ENCODE measurements around the gene MTHFD2L.
"Not testable (repeated sequence)": the region's sequence is repeated elsewhere in the genome, so short reads cannot be mapped to it uniquely, and the experiment has no call there.

Gene MTHFD2L

DNA sequence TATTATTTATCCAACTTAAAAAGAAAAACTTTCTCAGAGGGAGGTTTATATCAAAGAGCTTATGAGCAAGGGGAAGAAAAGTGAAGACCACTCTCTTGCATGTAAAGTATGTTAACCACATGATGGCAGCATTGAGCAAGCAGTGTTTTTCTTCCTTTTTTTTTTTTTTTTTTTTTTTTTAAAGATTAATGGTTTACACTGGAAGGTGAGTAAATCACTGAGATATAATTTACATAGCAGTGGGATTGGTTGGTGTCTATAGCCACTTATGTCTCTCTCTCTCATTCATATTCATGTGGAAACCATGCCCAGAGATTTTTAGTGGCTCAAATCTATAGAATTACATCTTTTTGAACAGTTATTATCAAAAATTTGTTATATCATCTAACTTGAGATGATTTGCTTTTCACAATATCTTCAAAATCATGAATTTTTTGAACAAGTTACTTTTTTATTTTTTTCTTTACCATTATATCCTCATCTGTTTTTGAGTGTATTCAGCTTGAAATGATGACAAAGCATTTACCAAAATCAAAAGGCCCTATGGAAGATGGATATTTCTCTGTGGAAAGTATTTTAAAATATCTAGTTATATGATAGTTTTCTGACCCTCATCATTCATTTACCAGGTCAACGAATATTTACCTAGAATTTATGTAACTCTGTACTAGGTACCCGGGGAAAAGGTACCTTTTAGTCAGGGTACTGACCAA lies 31.6 kb downstream of the MTHFD2L start:
- DNase-seq (ENCODE audit: low spot score), result peak; percentile 45

DNA sequence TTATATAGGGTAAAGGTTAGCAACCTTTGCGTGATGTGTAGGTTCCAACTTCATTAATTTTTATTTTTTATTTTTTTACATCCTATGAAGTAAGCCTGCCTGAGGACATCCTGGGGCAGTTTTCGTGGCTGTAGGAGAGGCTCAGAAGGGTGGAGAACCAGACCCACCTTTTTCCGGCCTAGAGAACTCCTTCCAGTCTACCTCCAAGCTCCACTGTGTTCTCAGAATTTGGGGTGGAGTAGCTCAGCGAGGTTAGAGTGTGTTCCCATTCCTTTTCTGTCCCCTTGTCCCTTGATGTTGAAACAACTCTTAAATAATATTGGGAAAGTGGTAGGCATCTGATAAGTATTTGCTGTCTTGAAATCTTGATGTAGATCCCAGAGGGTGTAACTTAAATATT lies 32.4 kb downstream of the MTHFD2L start:
- DNase-seq (ENCODE audit: low spot score), result no peak

DNA sequence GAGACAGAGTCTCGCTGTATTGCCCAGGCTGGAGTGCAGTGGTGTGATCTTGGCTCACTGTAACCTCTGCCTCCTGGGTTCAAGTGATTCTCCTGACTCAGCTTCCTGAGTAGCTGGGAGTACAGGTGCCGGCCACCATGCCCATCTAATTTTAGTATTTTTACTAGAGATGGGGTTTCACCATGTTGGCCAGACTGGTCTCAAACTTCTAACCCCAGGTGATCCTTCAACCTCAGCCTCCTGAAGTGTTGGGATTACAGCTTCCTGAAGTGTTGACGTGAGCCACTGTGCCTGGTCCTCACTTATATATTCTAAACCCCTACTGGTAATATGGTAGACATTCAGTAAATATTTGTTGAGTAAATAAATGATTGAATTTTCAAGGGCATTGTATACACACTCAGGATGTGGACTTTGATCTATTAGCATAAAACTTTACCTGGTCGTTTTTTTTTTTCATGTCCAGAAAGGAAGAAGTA lies 33.0 kb downstream of the MTHFD2L start:
- DNase-seq (ENCODE audit: low spot score), result no peak

GRCh38 chr4:74197080-74197479 lies 39.2 kb downstream of the MTHFD2L start:
- no peak for DNase-seq (ENCODE audit: low spot score)

- no peak for DNase-seq (ENCODE audit: low spot score)
Measured at GRCh38 chr4:74202062-74202586, 44.2 kb downstream of the MTHFD2L start.

GRCh38 chr4:74203467-74203866 lies 45.5 kb downstream of the MTHFD2L start:
- no peak for DNase-seq (ENCODE audit: low spot score)

GRCh38 chr4:74205046-74205445 lies 47.1 kb downstream of the MTHFD2L start:
- no peak for DNase-seq (ENCODE audit: low spot score)

DNA sequence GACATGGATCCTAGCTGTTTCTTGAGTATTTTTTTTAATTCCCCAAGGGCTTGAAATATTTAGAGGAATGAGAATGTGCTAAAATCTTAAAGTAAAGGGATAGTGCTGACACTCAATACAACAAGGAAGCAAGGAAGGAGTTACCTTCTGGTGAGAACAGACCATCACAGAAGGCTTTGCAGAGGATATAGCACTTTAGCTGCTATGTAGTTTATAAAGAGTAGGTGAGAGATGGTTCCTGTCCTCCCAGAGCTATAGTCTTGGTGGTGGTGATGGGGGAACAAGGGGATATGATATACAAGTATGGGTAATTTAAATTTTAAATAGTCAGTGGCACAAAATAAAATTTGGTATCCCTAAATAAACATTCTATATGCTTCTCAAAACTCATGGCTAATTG lies 47.6 kb downstream of the MTHFD2L start:
- no peak for DNase-seq (ENCODE audit: low spot score)

GRCh38 chr4:74206088-74206825 lies 48.3 kb downstream of the MTHFD2L start:
- DNase-seq (ENCODE audit: low spot score), result peak; percentile 28

- not testable (repeated sequence) for DNase-seq (ENCODE audit: low spot score)
Measured at GRCh38 chr4:74214457-74215159, 56.7 kb downstream of the MTHFD2L start.

GRCh38 chr4:74215236-74215635 lies 57.3 kb downstream of the MTHFD2L start:
- not testable (repeated sequence) for DNase-seq (ENCODE audit: low spot score)

DNA sequence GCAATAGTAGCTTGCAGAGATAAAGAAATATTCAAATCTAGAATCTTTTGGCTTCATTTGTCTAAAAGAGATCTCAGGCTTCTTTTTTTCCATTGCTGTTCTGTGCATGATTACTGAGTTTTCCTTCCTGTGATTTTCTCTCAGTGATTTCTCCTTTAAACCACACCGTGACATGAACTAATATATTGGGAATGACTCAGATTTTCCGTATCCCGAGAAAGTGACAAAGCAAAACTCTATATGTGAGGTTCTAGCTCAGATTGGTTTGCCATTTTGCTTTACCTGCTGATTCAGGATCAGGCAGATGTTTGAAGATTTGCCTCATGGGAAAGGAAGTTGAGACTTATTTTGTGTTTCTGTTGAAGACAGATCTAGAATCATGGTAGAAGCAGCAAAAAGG lies 59.4 kb downstream of the MTHFD2L start:
- no peak for DNase-seq (ENCODE audit: low spot score)

DNA sequence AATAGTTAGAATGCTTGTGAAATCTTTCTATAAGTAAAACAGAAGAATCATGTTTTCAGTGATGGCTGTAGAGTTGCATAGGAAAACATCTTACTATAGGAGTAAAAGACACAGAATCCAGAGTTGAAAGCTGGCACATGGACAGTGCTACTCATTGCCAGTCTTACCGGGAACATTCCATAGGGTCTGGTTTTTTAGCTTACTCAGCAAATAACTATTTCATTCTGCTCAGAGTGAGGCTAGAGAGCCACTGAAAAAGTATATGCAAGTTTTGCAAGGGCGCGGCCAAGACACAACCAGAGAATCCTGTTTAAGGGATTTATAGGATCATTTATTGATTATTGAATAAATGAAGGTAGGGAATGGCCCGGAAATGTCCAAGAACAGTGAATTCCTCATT lies 60.3 kb downstream of the MTHFD2L start:
- DNase-seq (ENCODE audit: low spot score), result no peak

- no peak for DNase-seq (ENCODE audit: low spot score)
Measured at GRCh38 chr4:74219240-74219639, 61.3 kb downstream of the MTHFD2L start.

GRCh38 chr4:74223098-74223497 lies 65.2 kb downstream of the MTHFD2L start:
- no peak for DNase-seq (ENCODE audit: low spot score)

DNA sequence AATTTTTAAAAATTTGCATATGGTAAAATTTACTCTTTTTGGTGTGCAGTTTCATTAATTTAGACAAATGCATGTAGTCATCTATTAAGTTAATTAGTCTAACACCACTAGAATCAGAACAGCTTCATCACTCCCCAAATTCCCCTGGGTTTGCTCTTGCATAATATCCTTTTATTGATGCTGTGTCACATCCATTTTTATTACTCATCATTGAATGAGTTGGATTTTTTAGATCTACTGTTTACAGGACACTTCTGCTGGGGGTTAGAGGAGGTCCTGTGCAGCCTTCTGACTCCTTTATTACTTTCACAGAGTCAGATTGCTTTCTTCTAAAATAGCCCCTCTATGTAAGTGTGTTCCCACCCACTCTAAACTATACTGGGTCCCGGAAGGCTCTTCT lies 65.9 kb downstream of the MTHFD2L start:
- DNase-seq (ENCODE audit: low spot score), result no peak

DNA sequence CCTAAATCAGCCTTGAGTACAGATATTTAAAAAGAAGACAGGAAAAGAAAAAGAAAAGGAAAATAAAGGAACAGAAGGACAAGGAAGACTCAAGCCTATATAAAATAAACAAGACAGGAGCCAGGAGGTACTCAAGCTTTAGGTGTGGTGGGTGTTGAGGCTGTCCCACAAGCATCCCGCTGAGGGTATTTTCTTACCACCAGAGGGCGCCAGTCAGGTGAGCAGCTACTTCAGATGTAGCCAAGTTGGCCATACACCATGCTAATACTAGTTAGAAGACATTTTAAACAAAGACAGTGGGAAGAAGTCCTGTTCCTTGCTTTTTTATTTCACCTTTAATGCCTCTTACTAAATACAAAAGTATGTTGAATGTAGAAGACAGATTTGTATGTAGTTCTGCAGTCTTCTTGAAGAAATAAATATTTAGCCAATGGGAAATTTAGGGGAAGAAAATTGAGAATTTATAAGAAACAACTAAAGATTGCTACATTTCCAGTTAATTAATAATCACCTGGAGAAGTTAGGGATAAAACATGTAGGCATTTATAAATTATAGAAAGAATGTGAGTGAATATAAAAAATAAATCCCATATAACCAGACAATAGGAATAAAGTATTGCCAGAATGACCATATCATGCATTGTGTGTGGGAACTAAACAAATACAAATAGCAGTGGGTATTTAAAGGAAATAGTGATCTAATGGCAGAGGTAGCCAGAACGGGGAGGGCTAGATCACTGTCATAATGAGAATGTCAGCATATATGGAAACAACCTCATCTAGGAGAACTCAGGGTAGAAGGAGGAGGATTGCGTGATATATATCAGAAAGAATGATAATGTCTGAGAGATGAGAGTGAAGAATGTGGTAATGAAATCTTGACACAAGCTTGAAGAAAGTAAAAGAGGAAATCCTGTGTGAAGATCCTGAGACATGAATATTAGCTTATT lies 71.0 kb downstream of the MTHFD2L start:
- peak; percentile 44 for DNase-seq (ENCODE audit: low spot score)

- no peak for DNase-seq (ENCODE audit: low spot score)
Measured at GRCh38 chr4:74230902-74231499, 73.1 kb downstream of the MTHFD2L start.

DNA sequence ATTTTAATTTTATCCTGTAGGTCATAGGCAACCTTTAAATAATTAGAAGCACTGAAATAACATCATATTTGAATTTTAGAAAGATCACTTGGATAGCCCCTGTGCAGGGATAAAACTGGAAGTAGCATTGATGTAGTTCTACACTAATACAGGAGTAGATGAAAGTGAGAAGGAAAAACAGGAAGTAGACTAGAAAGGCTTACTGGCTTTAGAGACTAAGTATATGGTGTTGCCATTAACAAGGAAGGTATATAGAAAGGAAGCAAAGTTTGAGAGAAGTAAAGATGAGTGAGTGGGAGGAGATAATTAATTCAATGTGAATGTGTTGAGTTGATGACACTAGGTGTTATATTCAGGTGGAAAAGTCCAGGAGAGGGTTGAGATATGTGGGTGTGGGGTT lies 77.2 kb downstream of the MTHFD2L start:
- DNase-seq (ENCODE audit: low spot score), result no peak

- no peak for DNase-seq (ENCODE audit: low spot score)
Measured at GRCh38 chr4:74237425-74237966, 79.6 kb downstream of the MTHFD2L start.

- no peak for DNase-seq (ENCODE audit: low spot score)
Measured at GRCh38 chr4:74244049-74244448, 86.1 kb downstream of the MTHFD2L start.
